HEK293 (cell line): ENCODE measurements around the gene TTC24.

Experiments
- CTCF ChIP-seq: fragments of 450-650 bp; formaldehyde crosslinking; IDR thresholded peaks from 2 replicates; pipeline ENCODE4 v1.5.1; 2016; ENCODE audit warnings: missing biosample characterization, missing genetic modification characterization
- GLI4 ChIP-seq: fragments of 450-650 bp; formaldehyde crosslinking; IDR thresholded peaks from 2 replicates; pipeline ENCODE4 v1.5.1; 2016; ENCODE audit warnings: missing biosample characterization, missing genetic modification characterization
- MEIS1 ChIP-seq: sonication (generic); formaldehyde crosslinking; IDR thresholded peaks from 2 replicates; pipeline ENCODE4 v1.8.1; 2022; ENCODE audit warnings: missing genetic modification reagents, mild to moderate bottlenecking, borderline replicate concordance
- ZBTB11 ChIP-seq: fragments of 450-650 bp; formaldehyde crosslinking; conservative IDR thresholded peaks from 2 replicates; pipeline ENCODE4 v1.5.1; 2016; ENCODE audit warnings: low read depth, missing biosample characterization, missing genetic modification characterization
- ZBTB6 ChIP-seq: fragments of 450-650 bp; formaldehyde crosslinking; IDR thresholded peaks from 2 replicates; pipeline ENCODE4 v1.5.1; 2017; ENCODE audit warnings: missing biosample characterization, missing genetic modification characterization
- ZFP41 ChIP-seq: fragments of 450-650 bp; formaldehyde crosslinking; IDR thresholded peaks from 2 replicates; pipeline ENCODE4 v1.5.1; 2016; ENCODE audit warnings: missing biosample characterization, missing genetic modification characterization, borderline replicate concordance
- ZNF350 ChIP-seq: fragments of 450-650 bp; formaldehyde crosslinking; IDR thresholded peaks from 2 replicates; pipeline ENCODE4 v1.5.0; 2017; ENCODE audit warnings: missing biosample characterization, mild to moderate bottlenecking, missing genetic modification characterization
- ZNF362 ChIP-seq: fragments of 450-650 bp; formaldehyde crosslinking; IDR thresholded peaks from 2 replicates; pipeline ENCODE4 v1.5.1; 2016; ENCODE audit warnings: missing biosample characterization, missing genetic modification characterization
- ZNF433 ChIP-seq: fragments of 450-650 bp; formaldehyde crosslinking; IDR thresholded peaks from 2 replicates; pipeline ENCODE4 v1.5.1; 2016; ENCODE audit warnings: missing biosample characterization, missing genetic modification characterization, low read depth
- ZNF664 ChIP-seq: fragments of 450-650 bp; formaldehyde crosslinking; IDR thresholded peaks from 2 replicates; pipeline ENCODE4 v1.5.1; 2016; ENCODE audit warnings: missing biosample characterization, missing genetic modification characterization
- ZSCAN5A ChIP-seq: fragments of 450-650 bp; formaldehyde crosslinking; IDR thresholded peaks from 2 replicates; pipeline ENCODE4 v1.5.1; 2016; ENCODE audit warnings: missing biosample characterization, missing genetic modification characterization

- no peak for TF ChIP-seq ZNF362
- no peak for TF ChIP-seq ZBTB11 (tag by site-specific recombination)
- TF ChIP-seq ZNF433 (tag by site-specific recombination) = no peak
- no peak for TF ChIP-seq CTCF (tag by site-specific recombination)
- no peak for TF ChIP-seq ZBTB6 (tag by site-specific recombination)
- no peak for TF ChIP-seq MEIS1 (CRISPR knock-in tag)
- no peak for TF ChIP-seq ZFP41
- no peak for TF ChIP-seq ZNF350 (tag by site-specific recombination)
- TF ChIP-seq GLI4 (tag by site-specific recombination) = no peak
- no peak for TF ChIP-seq ZSCAN5A (tag by site-specific recombination)
- TF ChIP-seq ZNF664 (tag by site-specific recombination) = no peak
These were observed 40.6 kb upstream of the TTC24 start for GRCh38 chr1:156538711-156539440.
